GM23248 (cell line): ENCODE results near the gene YPEL2. TPM values are rescaled to one million over a fixed set of nuclear protein-coding genes. Genes with fewer than 3 reads are reported as not detected.

Source experiments
- DNase-seq: peaks from one replicate; pipeline ENCODE4 v3.0.0-alpha.2; 2015
- H2AFZ ChIP-seq: fragments of 200-600 bp; sonication (generic); 2 replicates; pipeline ENCODE4 v1.6.1; 2016; ENCODE audit warnings: antibody characterized with exemption
- H3F3A ChIP-seq: fragments of 200-600 bp; sonication (generic); 2 replicates; pipeline ENCODE4 v1.6.1; 2016; ENCODE audit warnings: mild to moderate bottlenecking, antibody characterized with exemption, mixed run types; ENCODE audit not compliant: insufficient read depth
- H3K27ac ChIP-seq: fragments of 200-600 bp; sonication (generic); 2 replicates; pipeline ENCODE4 v1.5.1; 2016; ENCODE audit warnings: mild to moderate bottlenecking
- H3K27me3 ChIP-seq: fragments of 200-600 bp; sonication (generic); replicated peaks from 2 replicates; pipeline ENCODE4 v1.6.1; 2016; ENCODE audit warnings: mild to moderate bottlenecking; ENCODE audit not compliant: insufficient read depth
- H3K36me3 ChIP-seq: fragments of 200-600 bp; sonication (generic); 2 replicates; pipeline ENCODE4 v1.6.1; 2016; ENCODE audit warnings: low read depth, mild to moderate bottlenecking
- H3K4me1 ChIP-seq: fragments of 200-600 bp; sonication (generic); 2 replicates; pipeline ENCODE4 v1.6.1; 2016; ENCODE audit warnings: mild to moderate bottlenecking; ENCODE audit not compliant: insufficient read depth
- H3K4me2 ChIP-seq: fragments of 200-600 bp; sonication (generic); one replicate; pipeline ENCODE4 v1.6.1; 2016; ENCODE audit warnings: mild to moderate bottlenecking; ENCODE audit not compliant: unreplicated experiment
- H3K4me3 ChIP-seq: fragments of 200-600 bp; sonication (generic); 2 replicates; pipeline ENCODE4 v1.5.1; 2016; ENCODE audit warnings: mild to moderate bottlenecking
- H3K79me2 ChIP-seq: fragments of 200-600 bp; sonication (generic); 2 replicates; pipeline ENCODE4 v1.6.1; 2016; ENCODE audit warnings: mild to moderate bottlenecking; ENCODE audit not compliant: insufficient read depth
- H3K9ac ChIP-seq: fragments of 200-600 bp; sonication (generic); 2 replicates; pipeline ENCODE4 v1.6.1; 2016; ENCODE audit warnings: mild to moderate bottlenecking
- H3K9me2 ChIP-seq: fragments of 200-600 bp; sonication (generic); 2 replicates; pipeline ENCODE4 v1.6.1; 2016; ENCODE audit warnings: mixed run types, mild to moderate bottlenecking, moderate library complexity; ENCODE audit not compliant: insufficient read depth
- H3K9me3 ChIP-seq: fragments of 200-600 bp; sonication (generic); one replicate; pipeline ENCODE4 v1.6.1; 2017; ENCODE audit warnings: low read depth
- H4K20me1 ChIP-seq: fragments of 200-600 bp; sonication (generic); 2 replicates; pipeline ENCODE4 v1.6.0; 2016; ENCODE audit not compliant: insufficient read depth
- EZH2 ChIP-seq: fragments of 200-600 bp; sonication (generic); IDR thresholded peaks from 2 replicates; pipeline ENCODE4 v1.6.1; 2018; ENCODE audit warnings: antibody characterized with exemption, mild to moderate bottlenecking; ENCODE audit not compliant: insufficient read depth, poor library complexity, severe bottlenecking
- EZH2phosphoT487 ChIP-seq: fragments of 200-600 bp; sonication (generic); IDR thresholded peaks from 2 replicates; pipeline ENCODE4 v1.6.1; 2018; ENCODE audit warnings: antibody characterized with exemption, moderate library complexity, mild to moderate bottlenecking, low read depth; ENCODE audit not compliant: insufficient read depth
- WGBS, 2 experiments: methylation state at CpG; one replicate each; pipeline ENCODE4 v1.1.6; 2015 to 2017; ENCODE audit warnings: low lambda C conversion rate in 2 of 2, low coverage in 1 of 2; ENCODE audit errors: missing lambda C conversion rate in 2 of 2; 5-methylcytosine and 5-hydroxymethylcytosine counted together
- in situ Hi-C: fragments of 300-500 bp; cut with MboI; formaldehyde crosslinking; loops from 2 replicates; pipeline ENCODE4 v1.15.0; 2020
- polyA plus RNA-seq: library from polyadenylated mRNA; unstranded; fragments of >200 nt; fragmentation: Nextera tagmentation; extraction: Ambion mirVana; gene quantifications from 2 replicates; pipeline ENCODE4 v1.2.1, GENCODE V29; 2016
- total RNA-seq: library from RNA; depleted of rRNA; stranded (reverse); fragments of >200 nt; shearing (Covaris generic); gene quantifications from 2 replicates; pipeline ENCODE4 v1.2.3, GENCODE V29; 2014

Gene YPEL2
- total and polyA plus RNA-seq, 2 experiments from 2014 or later, result 5.8 to 9.6 TPM

GRCh38 chr17:59433586-59433985 is 102.1 kb downstream of the YPEL2 start:
- in situ Hi-C loops, result no loop called here
- WGBS, 2 experiments, result 95% methylated on average over 1 to 2 of the region's 2 CpGs
- DNase-seq, result no peak

DNA sequence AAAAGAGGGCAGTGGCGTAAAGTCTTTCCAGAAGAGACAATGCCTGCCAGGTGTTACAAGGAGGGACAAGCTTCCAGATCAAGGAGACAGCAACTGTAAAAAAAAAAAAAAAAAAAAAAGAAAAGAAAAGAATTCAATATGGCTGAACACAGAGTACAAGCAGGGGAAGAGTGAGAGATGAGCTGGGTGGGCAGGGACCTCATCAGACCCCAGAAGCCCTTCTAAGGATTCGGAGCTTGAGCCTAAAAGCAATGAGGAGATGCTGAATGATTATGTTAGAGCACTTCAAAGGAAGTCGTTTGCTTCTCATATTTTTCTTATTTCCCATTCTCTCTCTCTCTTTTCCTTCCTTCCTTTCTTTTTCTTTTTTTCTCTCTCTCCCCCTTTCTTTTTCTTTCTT is 103.0 kb downstream of the YPEL2 start:
- Histone ChIP-seq H3K4me3 (no peak overlapping the region), H4K20me1 (no peaks in the 10 kb centered on the region), H2AFZ (no peak overlapping the region), H3K27ac (no peak overlapping the region), H3K9me3 (no peaks in the 10 kb centered on the region), H3K36me3 (no peaks in the 10 kb centered on the region), H3F3A (peaks cover 8% of the 10 kb centered on the region; the same call in 1 of the 2 replicates), H3K4me2 (no peak overlapping the region), H3K79me2 (no peaks in the 10 kb centered on the region), H3K9ac (no peak overlapping the region), H3K27me3 (no peaks in the 10 kb centered on the region), H3K4me1 (peaks cover 13% of the 10 kb centered on the region), H3K9me2 (no peaks in the 10 kb centered on the region)
- WGBS, 2 experiments, result 94 to 95% methylated on average over 3 of the region's 3 CpGs
- no peak for TF ChIP-seq EZH2
- no peak for TF ChIP-seq EZH2phosphoT487
- in situ Hi-C loops, result no loop called here
- no peak for DNase-seq

More at GRCh38 chr17:59433586-59433985, 102.1 kb downstream of the YPEL2 start:
- H2AFZ ChIP-seq, result no peak overlapping the region
- H3K9me3 ChIP-seq, result no peaks in the 10 kb centered on the region
- H3K36me3 ChIP-seq, result no peaks in the 10 kb centered on the region
- H3K4me3 ChIP-seq, result no peak overlapping the region
- no peaks in the 10 kb centered on the region for H3K27me3 ChIP-seq
- H3K9ac ChIP-seq, result no peak overlapping the region
- peaks cover 17% of the 10 kb centered on the region for H3K4me1 ChIP-seq
- no peak overlapping the region for H3K27ac ChIP-seq
- no peaks in the 10 kb centered on the region for H3K9me2 ChIP-seq
- H3K4me2 ChIP-seq, result no peak overlapping the region
- no peaks in the 10 kb centered on the region for H3K79me2 ChIP-seq
- TF ChIP-seq EZH2 (no peak), EZH2phosphoT487 (no peak)
- no peaks in the 10 kb centered on the region for H4K20me1 ChIP-seq
- H3F3A ChIP-seq, result peaks cover 16% of the 10 kb centered on the region

GRCh38 chr17:59435238-59435637 is 103.8 kb downstream of the YPEL2 start:
- H3K4me3 ChIP-seq, result peak overlapping the region; percentile 11

GRCh38 chr17:59436900-59437299 is 105.4 kb downstream of the YPEL2 start:
- Histone ChIP-seq H3F3A (peaks cover 13% of the 10 kb centered on the region; the same call in 1 of the 2 replicates), H3K9ac (no peak overlapping the region), H2AFZ (no peak overlapping the region), H3K4me3 (no peak overlapping the region), H3K27ac (no peak overlapping the region), H3K4me2 (no peak overlapping the region), H4K20me1 (no peaks in the 10 kb centered on the region), H3K4me1 (peaks cover 29% of the 10 kb centered on the region), H3K36me3 (no peaks in the 10 kb centered on the region), H3K27me3 (no peaks in the 10 kb centered on the region), H3K9me3 (no peaks in the 10 kb centered on the region), H3K79me2 (no peaks in the 10 kb centered on the region), H3K9me2 (no peaks in the 10 kb centered on the region)
- in situ Hi-C loops, result loop anchor here (5.0 kb wide), 1 partner anchor 115 kb away; no protein-coding TSS in a partner anchor
- no peak for DNase-seq
- WGBS, 2 experiments, result 66 to 68% methylated on average over 4 of the region's 4 CpGs
- TF ChIP-seq EZH2phosphoT487 (no peak), EZH2 (no peak)

More at GRCh38 chr17:59435238-59435637, 103.8 kb downstream of the YPEL2 start:
- H3K27me3 ChIP-seq, result no peaks in the 10 kb centered on the region
- no peak overlapping the region for H2AFZ ChIP-seq
- H4K20me1 ChIP-seq, result no peaks in the 10 kb centered on the region
- H3K27ac ChIP-seq, result peak overlapping the region; percentile 25
- DNase-seq, result peak; percentile 84
- H3K9ac ChIP-seq, result peak overlapping the region; percentile 23; the same call in 1 of the 2 replicates
- no peaks in the 10 kb centered on the region for H3K9me2 ChIP-seq
- H3K4me2 ChIP-seq, result peak overlapping the region; percentile 44
- no peaks in the 10 kb centered on the region for H3K79me2 ChIP-seq
- TF ChIP-seq EZH2phosphoT487, result no peak
- TF ChIP-seq EZH2, result no peak
- in situ Hi-C loops, result loop anchor here (5.0 kb wide), 1 partner anchor 113 kb away; no protein-coding TSS in a partner anchor
- peaks cover 21% of the 10 kb centered on the region for H3K4me1 ChIP-seq
- peaks cover 8% of the 10 kb centered on the region; the same call in 1 of the 2 replicates for H3F3A ChIP-seq
- 0 to 2% methylated on average over 2 of the region's 2 CpGs for WGBS, 2 experiments
- H3K9me3 ChIP-seq, result no peaks in the 10 kb centered on the region
- H3K36me3 ChIP-seq, result no peaks in the 10 kb centered on the region
